Measurements from ENCODE around the gene MYRIP.

Gene MYRIP

GRCh38 chr3:40187945-40188344 is 378.5 kb downstream of the MYRIP start:
- H3K36me3 ChIP-seq (replicated peaks) = no peaks in the 10 kb centered on the region
- in situ Hi-C loops (cut with HindIII; ENCODE audit: low pct_ligation_motif_present, low sequenced_read_pairs) = no loop called here
- no peaks in the 10 kb centered on the region for H3K27me3 ChIP-seq (replicated peaks)
- no peak for DNase-seq
- H3K4me3 ChIP-seq (ENCODE audit: low read depth, low read length) = no peak overlapping the region
- TF ChIP-seq, protein P1, sequence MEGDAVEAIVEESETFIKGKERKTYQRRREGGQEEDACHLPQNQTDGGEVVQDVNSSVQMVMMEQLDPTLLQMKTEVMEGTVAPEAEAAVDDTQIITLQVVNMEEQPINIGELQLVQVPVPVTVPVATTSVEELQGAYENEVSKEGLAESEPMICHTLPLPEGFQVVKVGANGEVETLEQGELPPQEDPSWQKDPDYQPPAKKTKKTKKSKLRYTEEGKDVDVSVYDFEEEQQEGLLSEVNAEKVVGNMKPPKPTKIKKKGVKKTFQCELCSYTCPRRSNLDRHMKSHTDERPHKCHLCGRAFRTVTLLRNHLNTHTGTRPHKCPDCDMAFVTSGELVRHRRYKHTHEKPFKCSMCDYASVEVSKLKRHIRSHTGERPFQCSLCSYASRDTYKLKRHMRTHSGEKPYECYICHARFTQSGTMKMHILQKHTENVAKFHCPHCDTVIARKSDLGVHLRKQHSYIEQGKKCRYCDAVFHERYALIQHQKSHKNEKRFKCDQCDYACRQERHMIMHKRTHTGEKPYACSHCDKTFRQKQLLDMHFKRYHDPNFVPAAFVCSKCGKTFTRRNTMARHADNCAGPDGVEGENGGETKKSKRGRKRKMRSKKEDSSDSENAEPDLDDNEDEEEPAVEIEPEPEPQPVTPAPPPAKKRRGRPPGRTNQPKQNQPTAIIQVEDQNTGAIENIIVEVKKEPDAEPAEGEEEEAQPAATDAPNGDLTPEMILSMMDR (IDR thresholded peaks at IDR 0.05; ENCODE audit: low read depth, low read length, missing control alignments) = no peak
- no peak overlapping the region for H3K27ac ChIP-seq

GRCh38 chr3:40189118-40189517 is 379.7 kb downstream of the MYRIP start:
- Histone ChIP-seq H3K4me3 (ENCODE audit: low read depth, low read length) (no peak overlapping the region), H3K27me3 (replicated peaks) (no peaks in the 10 kb centered on the region), H3K36me3 (replicated peaks) (no peaks in the 10 kb centered on the region), H3K27ac (no peak overlapping the region)
- in situ Hi-C loops (cut with HindIII; ENCODE audit: low pct_ligation_motif_present, low sequenced_read_pairs) = no loop called here
- no peak for DNase-seq
- TF ChIP-seq, protein P1 (IDR thresholded peaks at IDR 0.05; ENCODE audit: low read depth, low read length, missing control alignments) = no peak

DNA sequence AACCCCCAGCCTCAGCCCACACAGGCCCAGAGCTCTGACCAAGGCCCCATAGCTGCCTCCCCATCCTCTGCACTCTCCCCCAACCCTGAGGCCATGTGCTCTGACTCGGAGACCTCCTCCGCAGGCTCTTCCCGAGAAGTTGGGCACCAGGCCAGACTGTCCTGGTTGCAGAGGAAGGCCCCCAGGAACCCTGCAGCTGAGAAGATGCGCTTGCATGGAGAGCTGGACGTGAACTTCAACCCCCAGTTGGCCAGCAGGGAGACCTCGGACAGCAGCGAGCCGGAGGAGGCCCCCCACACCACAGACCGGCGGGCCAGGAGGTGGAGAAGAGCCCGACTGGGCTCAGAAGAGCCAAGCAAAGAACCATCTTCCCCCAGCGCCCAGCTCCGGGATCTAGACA is 380.6 kb downstream of the MYRIP start:
- no peaks in the 10 kb centered on the region for H3K36me3 ChIP-seq (replicated peaks)
- no peak overlapping the region for H3K4me3 ChIP-seq (ENCODE audit: low read depth, low read length)
- no peaks in the 10 kb centered on the region for H3K27me3 ChIP-seq (replicated peaks)
- H3K27ac ChIP-seq = no peak overlapping the region
- TF ChIP-seq, protein P1 (IDR thresholded peaks at IDR 0.05; ENCODE audit: low read depth, low read length, missing control alignments) = no peak
- in situ Hi-C loops (cut with HindIII; ENCODE audit: low pct_ligation_motif_present, low sequenced_read_pairs) = no loop called here
- DNase-seq = no peak

DNA sequence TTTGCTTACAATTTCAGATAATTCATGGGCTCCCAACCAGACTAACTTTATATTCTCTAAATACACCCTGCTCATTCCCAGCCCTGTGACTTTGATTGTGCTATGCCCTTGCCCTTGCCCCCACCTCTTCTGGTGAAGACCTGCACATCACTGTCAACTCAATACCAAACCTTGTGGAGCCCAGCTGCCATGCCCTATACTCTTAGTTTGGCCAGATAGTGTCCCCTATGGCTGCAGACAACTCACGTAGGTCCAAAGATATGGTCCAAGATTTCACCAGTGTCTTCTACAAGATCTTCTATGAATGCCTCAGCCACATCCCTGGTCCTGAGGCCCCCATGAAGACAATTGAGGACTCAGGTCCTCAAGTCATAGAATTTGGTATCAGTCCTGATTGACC is 381.8 kb downstream of the MYRIP start:
- DNase-seq = no peak

DNA sequence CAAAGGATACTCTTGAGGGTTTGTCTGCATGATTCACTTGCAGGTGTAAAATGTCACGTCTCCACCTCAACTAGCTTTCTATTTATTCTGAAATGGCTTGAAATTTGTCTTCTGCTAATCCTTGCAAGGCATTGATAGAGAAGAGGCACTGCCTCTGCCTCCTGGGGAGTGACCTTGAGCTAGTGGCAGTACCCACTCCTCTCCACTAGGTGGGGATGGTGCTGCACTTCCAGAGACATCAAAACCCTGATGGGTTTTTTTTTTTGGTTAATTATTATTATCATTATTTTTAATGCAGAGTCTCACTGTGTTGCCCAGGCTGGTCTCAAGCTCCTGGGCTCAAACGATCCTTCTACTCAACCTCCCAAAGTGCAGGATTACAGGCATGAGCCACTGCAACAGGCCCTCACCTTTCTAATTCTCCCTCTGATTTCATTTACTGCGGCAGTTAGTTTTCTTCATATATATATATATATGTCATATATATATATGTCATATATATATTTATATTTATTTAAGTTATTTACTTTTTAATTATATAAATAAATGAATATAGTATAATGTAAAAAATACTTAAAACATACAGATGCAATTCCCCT is 382.5 kb downstream of the MYRIP start:
- TF ChIP-seq, protein P1 (IDR thresholded peaks at IDR 0.05; ENCODE audit: low read depth, low read length, missing control alignments) = peak; percentile 96
- no peak overlapping the region for H3K27ac ChIP-seq
- no peaks in the 10 kb centered on the region for H3K27me3 ChIP-seq (replicated peaks)
- H3K4me3 ChIP-seq (ENCODE audit: low read depth, low read length) = no peak overlapping the region
- in situ Hi-C loops (cut with HindIII; ENCODE audit: low pct_ligation_motif_present, low sequenced_read_pairs) = no loop called here
- H3K36me3 ChIP-seq (replicated peaks) = no peaks in the 10 kb centered on the region
- peak; percentile 58 for DNase-seq

More for the DNA sequence above, 381.8 kb downstream of the MYRIP start:
- Histone ChIP-seq H3K4me3 (ENCODE audit: low read depth, low read length) (no peak overlapping the region), H3K27me3 (replicated peaks) (no peaks in the 10 kb centered on the region), H3K36me3 (replicated peaks) (no peaks in the 10 kb centered on the region), H3K27ac (no peak overlapping the region)
- in situ Hi-C loops (cut with HindIII; ENCODE audit: low pct_ligation_motif_present, low sequenced_read_pairs) = no loop called here
- TF ChIP-seq, protein P1 (IDR thresholded peaks at IDR 0.05; ENCODE audit: low read depth, low read length, missing control alignments) = no peak

DNA sequence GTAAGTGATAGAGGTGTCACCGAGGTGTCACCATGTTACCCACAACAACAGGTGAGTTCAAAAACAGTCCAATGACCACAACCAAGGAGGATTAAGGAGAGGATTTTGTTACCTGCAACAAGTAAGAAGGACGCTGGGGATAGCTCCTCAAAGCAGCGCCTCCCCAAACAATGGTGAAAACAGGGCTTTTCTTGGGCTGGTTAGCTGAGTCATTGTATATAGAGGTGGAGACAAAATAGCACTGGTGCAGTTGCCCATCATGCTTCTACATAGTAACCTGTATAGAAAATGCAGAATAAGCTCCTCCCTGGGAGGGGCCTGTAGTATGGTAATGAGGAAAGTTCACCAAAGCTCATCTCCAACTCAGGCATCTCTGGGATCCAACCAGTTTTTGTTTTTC is 383.2 kb downstream of the MYRIP start:
- no peaks in the 10 kb centered on the region for H3K27me3 ChIP-seq (replicated peaks)
- H3K4me3 ChIP-seq (ENCODE audit: low read depth, low read length) = no peak overlapping the region
- in situ Hi-C loops (cut with HindIII; ENCODE audit: low pct_ligation_motif_present, low sequenced_read_pairs) = no loop called here
- H3K27ac ChIP-seq = no peak overlapping the region
- H3K36me3 ChIP-seq (replicated peaks) = no peaks in the 10 kb centered on the region
- DNase-seq = no peak
- TF ChIP-seq, protein P1 (IDR thresholded peaks at IDR 0.05; ENCODE audit: low read depth, low read length, missing control alignments) = no peak

Data from brain microvascular endothelial cell (primary cell).